Fibroblast of villous mesenchyme (primary cell): ENCODE data around the gene OR2V2. TPM values are rescaled to one million over a fixed set of nuclear protein-coding genes. Genes with fewer than 3 reads are reported as not detected.

Source experiments
- DNase-seq: peaks from one replicate; pipeline ENCODE4 v3.0.0-alpha.2; 2010; ENCODE audit warnings: low read depth
- H3K4me3 ChIP-seq: 2 replicates; pipeline ENCODE4 v1.5.1; 2011; ENCODE audit warnings: low read depth, mild to moderate bottlenecking, low read length
- total RNA-seq: library from RNA; depleted of rRNA; stranded (reverse); fragments of >200 nt; gene quantifications from 2 replicates; pipeline ENCODE4 v1.2.3, GENCODE V29; 2012
- TF ChIP-seq, protein P1 (sequence below): IDR thresholded peaks from 2 replicates; pipeline ENCODE4 v1.5.1; 2012; ENCODE audit warnings: low read depth, mild to moderate bottlenecking, low read length; ENCODE audit not compliant: insufficient read depth

Gene OR2V2
- total RNA-seq, 1 donor: not detected

DNA sequence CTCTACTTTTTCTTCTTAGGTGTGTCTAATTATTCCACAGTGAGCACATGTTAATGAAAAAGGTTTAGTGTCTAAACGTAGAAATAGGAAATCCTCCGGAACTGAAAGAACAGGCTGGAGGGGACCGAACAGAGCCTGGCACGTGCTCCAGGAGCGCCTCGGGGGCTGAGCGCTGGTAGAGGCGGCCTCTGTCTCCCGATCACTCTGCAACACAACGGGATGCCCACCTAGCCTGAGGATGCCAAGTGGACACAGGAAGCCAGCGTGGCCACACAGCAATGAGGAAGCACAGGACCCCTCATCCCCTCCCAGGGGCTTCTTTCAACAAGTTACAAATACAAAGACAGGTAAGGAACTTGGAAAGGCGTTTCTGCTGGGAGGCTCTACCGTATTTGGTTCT, 38.2 kb downstream of the OR2V2 start:
- TF ChIP-seq, protein P1, sequence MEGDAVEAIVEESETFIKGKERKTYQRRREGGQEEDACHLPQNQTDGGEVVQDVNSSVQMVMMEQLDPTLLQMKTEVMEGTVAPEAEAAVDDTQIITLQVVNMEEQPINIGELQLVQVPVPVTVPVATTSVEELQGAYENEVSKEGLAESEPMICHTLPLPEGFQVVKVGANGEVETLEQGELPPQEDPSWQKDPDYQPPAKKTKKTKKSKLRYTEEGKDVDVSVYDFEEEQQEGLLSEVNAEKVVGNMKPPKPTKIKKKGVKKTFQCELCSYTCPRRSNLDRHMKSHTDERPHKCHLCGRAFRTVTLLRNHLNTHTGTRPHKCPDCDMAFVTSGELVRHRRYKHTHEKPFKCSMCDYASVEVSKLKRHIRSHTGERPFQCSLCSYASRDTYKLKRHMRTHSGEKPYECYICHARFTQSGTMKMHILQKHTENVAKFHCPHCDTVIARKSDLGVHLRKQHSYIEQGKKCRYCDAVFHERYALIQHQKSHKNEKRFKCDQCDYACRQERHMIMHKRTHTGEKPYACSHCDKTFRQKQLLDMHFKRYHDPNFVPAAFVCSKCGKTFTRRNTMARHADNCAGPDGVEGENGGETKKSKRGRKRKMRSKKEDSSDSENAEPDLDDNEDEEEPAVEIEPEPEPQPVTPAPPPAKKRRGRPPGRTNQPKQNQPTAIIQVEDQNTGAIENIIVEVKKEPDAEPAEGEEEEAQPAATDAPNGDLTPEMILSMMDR: no peak
- no peak overlapping the region for H3K4me3 ChIP-seq
- no peak for DNase-seq

DNA sequence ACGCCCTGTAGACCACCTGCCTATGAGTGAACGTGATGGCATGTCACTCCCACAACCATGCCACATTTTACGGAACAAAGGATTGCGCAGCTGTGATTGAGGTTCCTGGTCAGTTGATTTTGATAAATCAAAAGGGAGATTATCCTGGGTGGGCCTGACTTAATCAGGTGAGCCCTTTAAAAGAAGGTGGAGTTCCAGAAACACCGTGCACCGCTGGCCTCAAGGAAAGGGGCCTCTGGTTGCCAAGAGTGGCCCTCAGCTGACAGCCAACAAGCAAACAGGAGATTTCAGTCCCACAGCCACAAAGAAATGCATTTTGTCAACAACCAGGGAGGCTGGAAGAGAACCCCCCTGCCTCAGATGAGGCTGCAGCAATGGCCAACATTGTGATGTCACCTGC, 38.6 kb downstream of the OR2V2 start:
- no peak overlapping the region for H3K4me3 ChIP-seq
- TF ChIP-seq, protein P1: no peak
- no peak for DNase-seq

DNA sequence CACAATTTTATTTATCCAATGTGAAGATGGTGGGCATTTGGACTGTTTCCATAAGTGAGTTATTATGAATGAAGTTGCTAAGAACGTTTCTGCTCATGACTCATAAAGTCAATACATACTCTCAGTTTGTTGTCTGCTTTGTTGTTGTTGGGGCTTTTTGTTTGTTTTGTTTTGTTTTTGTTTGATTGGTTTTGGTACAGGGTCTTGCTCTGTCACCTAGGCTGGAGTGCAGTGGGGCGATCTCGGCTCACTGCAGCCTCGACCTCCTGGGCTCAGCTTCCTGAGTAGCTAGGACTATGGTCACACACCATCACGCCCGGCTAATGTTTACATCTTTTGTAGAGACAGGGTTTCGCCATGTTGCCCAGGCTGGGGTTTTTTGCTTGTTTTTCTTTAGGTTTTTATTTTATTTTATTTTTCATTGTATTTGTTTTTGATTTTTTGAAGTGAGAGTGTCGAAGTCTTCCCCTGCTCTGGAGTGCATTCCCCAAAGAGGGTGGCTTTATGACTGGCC, 39.7 kb downstream of the OR2V2 start:
- peak overlapping the region; percentile 87 for H3K4me3 ChIP-seq
- no peak for DNase-seq

DNA sequence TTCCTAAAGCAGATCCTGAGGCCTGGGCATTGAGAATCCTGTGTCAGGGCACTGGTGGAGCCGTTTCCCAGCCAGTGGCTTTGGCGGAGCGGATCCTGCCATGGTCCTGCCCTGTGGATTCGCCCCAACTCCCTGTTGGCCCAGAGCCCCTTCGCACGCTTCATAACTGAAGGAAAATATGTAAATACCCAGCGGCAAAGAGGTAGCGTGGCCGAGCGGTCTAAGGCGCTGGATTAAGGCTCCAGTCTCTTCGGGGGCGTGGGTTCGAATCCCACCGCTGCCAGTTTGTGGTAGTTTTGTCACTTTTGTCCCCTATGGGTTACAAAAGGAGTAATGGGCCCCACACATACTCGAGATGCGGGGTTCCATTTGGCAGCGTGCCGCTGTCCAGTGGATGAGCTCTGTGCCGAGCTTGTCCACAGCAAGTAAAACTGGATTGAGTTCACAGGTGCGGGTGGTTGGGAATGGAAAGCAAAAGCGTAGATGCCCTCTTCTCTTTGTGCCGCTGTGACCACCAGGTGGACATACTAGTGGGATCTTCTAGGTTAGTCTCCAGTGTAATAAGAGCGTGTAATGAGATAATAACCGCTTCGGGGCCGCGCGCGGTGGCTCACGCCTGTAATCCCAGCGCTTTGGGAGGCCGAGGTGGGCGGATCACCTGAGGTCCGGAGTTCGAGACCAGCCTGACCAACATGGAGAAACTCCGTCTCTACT, 40.3 kb downstream of the OR2V2 start:
- peak; percentile 83 for DNase-seq
- H3K4me3 ChIP-seq: peak overlapping the region; percentile 87
- TF ChIP-seq, protein P1: peak; percentile 30

More for the DNA sequence above, 39.7 kb downstream of the OR2V2 start:
- TF ChIP-seq, protein P1: no peak

DNA sequence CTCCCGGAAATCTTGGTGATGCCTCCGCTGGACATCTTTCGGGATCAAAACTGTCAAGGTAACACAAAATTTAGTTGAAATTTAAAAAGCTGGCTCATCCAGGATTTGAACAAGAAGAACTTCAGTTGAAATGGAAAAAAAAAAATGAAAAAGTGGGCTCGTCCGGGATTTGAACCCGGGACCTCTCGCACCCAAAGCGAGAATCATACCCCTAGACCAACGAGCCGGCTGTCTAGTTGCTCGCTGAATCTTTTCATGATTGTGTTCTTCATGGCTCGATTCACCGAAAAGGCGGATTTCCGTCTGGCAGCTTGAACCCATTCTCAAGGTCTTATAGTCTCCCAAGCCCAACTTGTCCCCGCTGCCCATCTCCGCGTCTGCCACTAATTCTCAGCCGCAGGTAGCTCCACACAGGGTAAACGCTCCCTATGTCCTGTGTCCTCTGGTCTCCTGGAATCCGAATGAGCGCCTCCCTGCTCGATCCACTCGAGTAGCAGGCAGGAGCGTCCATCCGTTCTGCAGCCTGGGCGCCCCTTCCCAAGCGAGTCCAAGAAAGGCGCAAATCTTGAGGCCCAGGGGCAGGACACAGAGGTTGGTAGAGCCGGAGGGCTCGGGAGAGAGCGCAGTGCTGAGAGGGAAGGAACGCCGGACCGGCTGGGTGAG, 41.4 kb downstream of the OR2V2 start:
- peak overlapping the region; percentile 87 for H3K4me3 ChIP-seq
- peak; percentile 80 for DNase-seq
- TF ChIP-seq, protein P1: peak; percentile 4

DNA sequence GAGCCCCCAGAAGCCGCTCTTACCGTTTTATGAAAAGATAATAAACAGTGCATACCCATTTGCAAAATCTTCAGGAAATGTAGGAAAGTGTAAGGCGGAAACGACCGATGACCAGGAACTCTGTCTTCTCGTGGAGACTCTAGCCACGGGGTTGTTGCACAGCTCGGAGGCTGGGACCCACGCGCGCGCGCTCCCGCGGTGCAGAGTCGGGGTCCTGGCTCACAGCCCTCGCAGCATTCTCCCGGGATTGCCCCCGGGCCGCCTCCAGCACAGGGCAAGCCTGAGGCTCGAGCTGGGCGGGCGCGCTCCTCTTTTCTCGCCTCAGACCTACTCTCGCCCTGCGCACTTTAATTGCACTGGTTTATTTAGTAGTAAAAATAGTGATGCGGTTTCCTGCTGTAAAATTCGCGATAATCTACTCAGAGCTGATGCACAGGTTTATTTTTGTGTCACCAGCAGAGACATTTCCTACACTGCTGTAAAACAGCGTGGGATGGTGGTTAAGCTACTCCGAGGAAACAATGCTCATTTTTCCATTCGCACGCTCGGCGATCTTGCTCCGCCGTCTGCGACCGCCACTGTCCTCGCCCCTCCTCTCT, 42.1 kb downstream of the OR2V2 start:
- TF ChIP-seq, protein P1: no peak
- peak overlapping the region; percentile 87 for H3K4me3 ChIP-seq
- DNase-seq: peak; percentile 47
